Measurements from ENCODE around the gene PRKCH.

GRCh38 chr14:61387076-61387475 lies 65.7 kb downstream of the PRKCH start:
- TF ChIP-seq CTCF (IDR thresholded peaks at IDR 0.05; ENCODE audit: insufficient read depth, low read length, poor library complexity, severe bottlenecking) (no peak), EZH2phosphoT487 (conservative IDR thresholded peaks at IDR 0.05; ENCODE audit: low read length) (no peak)

Data from SU-DHL-6 (cell line).